ENCODE results near the gene MYO3B. TPM values are rescaled to one million over a fixed set of nuclear protein-coding genes. Genes with fewer than 3 reads are reported as not detected.
"Not testable (repeated sequence)": the region's sequence is repeated elsewhere in the genome, so short reads cannot be mapped to it uniquely, and the experiment has no call there.

Gene MYO3B
- total RNA-seq, 1 donor from 2014 or later: 0.05 TPM

- H3K27ac ChIP-seq (replicated peaks): no peak overlapping the region
- no peak for TF ChIP-seq CTCF (IDR thresholded peaks at IDR 0.05; ENCODE audit: borderline replicate concordance)
Measured at GRCh38 chr2:170464268-170464667, 286.3 kb downstream of the MYO3B start.

GRCh38 chr2:170465241-170465640 is 287.3 kb downstream of the MYO3B start:
- no peak for TF ChIP-seq CTCF (IDR thresholded peaks at IDR 0.05; ENCODE audit: borderline replicate concordance)
- no peak for DNase-seq
- no peak overlapping the region for H3K4me3 ChIP-seq
- no peaks in the 10 kb centered on the region for H3K36me3 ChIP-seq
- peaks cover 7% of the 10 kb centered on the region for H3K4me1 ChIP-seq
- H3K27ac ChIP-seq (replicated peaks): no peak overlapping the region
- H3K9me3 ChIP-seq (replicated peaks): peaks cover under 1% of the 10 kb centered on the region
- peaks cover 4% of the 10 kb centered on the region for H3K27me3 ChIP-seq (ENCODE audit: low read depth)
- intact Hi-C loops (cut with micrococcal nuclease): no loop called here

More at GRCh38 chr2:170464268-170464667, 286.3 kb downstream of the MYO3B start:
- H3K9me3 ChIP-seq (replicated peaks): no peaks in the 10 kb centered on the region
- DNase-seq: no peak
- intact Hi-C loops (cut with micrococcal nuclease): no loop called here
- H3K4me1 ChIP-seq: peaks cover 7% of the 10 kb centered on the region
- H3K27me3 ChIP-seq (ENCODE audit: low read depth): peaks cover 4% of the 10 kb centered on the region
- no peak overlapping the region for H3K4me3 ChIP-seq
- H3K36me3 ChIP-seq: no peaks in the 10 kb centered on the region

GRCh38 chr2:170466632-170467031 is 288.7 kb downstream of the MYO3B start:
- DNase-seq: no peak
- H3K4me1 ChIP-seq: peaks cover 7% of the 10 kb centered on the region
- H3K36me3 ChIP-seq: no peaks in the 10 kb centered on the region
- peaks cover 4% of the 10 kb centered on the region for H3K27me3 ChIP-seq (ENCODE audit: low read depth)
- intact Hi-C loops (cut with micrococcal nuclease): no loop called here
- no peak overlapping the region for H3K4me3 ChIP-seq
- peaks cover 8% of the 10 kb centered on the region for H3K9me3 ChIP-seq (replicated peaks)
- no peak overlapping the region for H3K27ac ChIP-seq (replicated peaks)
- TF ChIP-seq CTCF (IDR thresholded peaks at IDR 0.05; ENCODE audit: borderline replicate concordance): no peak

- no peaks in the 10 kb centered on the region for H3K36me3 ChIP-seq
- H3K4me1 ChIP-seq: peaks cover 7% of the 10 kb centered on the region
- no peak for DNase-seq
- no peaks in the 10 kb centered on the region for H3K27me3 ChIP-seq (ENCODE audit: low read depth)
- no peak for TF ChIP-seq CTCF (IDR thresholded peaks at IDR 0.05; ENCODE audit: borderline replicate concordance)
- no peak overlapping the region for H3K27ac ChIP-seq (replicated peaks)
- intact Hi-C loops (cut with micrococcal nuclease): no loop called here
- H3K9me3 ChIP-seq (replicated peaks): peaks cover 8% of the 10 kb centered on the region
- H3K4me3 ChIP-seq: no peak overlapping the region
Measured at GRCh38 chr2:170467568-170468422, 289.8 kb downstream of the MYO3B start.

GRCh38 chr2:170468557-170468956 is 290.6 kb downstream of the MYO3B start:
- Histone ChIP-seq H3K4me3 (no peak overlapping the region), H3K36me3 (no peaks in the 10 kb centered on the region), H3K4me1 (peaks cover 7% of the 10 kb centered on the region), H3K27ac (replicated peaks) (no peak overlapping the region), H3K27me3 (ENCODE audit: low read depth) (no peaks in the 10 kb centered on the region), H3K9me3 (replicated peaks) (peaks cover 8% of the 10 kb centered on the region)
- no peak for TF ChIP-seq CTCF (IDR thresholded peaks at IDR 0.05; ENCODE audit: borderline replicate concordance)
- intact Hi-C loops (cut with micrococcal nuclease): no loop called here
- no peak for DNase-seq

GRCh38 chr2:170472498-170472897 is 294.6 kb downstream of the MYO3B start:
- H3K4me3 ChIP-seq; H3K4me1 ChIP-seq; H3K27ac ChIP-seq (replicated peaks); intact Hi-C loops (cut with micrococcal nuclease); DNase-seq; H3K27me3 ChIP-seq (ENCODE audit: low read depth); H3K36me3 ChIP-seq; H3K9me3 ChIP-seq (replicated peaks): not testable (repeated sequence)
